Ishikawa (cell line): Measurements from ENCODE around the gene COQ4.

Experiments
- CEBPB ChIP-seq: IDR thresholded peaks from 2 replicates; pipeline ENCODE4 v1.6.1; 2012
- CREB1 ChIP-seq: IDR thresholded peaks from 2 replicates; pipeline ENCODE4 v1.6.1; 2012; ENCODE audit warnings: low read depth
- EGR1 ChIP-seq: IDR thresholded peaks from 2 replicates; pipeline ENCODE4 v1.6.1; 2012
- EP300 ChIP-seq: IDR thresholded peaks from 2 replicates; pipeline ENCODE4 v1.6.1; 2012; ENCODE audit warnings: borderline replicate concordance
- FOXM1 ChIP-seq: IDR thresholded peaks from 2 replicates; pipeline ENCODE4 v1.6.1; 2012; ENCODE audit warnings: low read depth, borderline replicate concordance
- MAX ChIP-seq: IDR thresholded peaks from 2 replicates; pipeline ENCODE4 v1.6.1; 2012
- NFIC ChIP-seq: IDR thresholded peaks from 2 replicates; pipeline ENCODE4 v1.6.1; 2012
- RAD21 ChIP-seq: IDR thresholded peaks from 2 replicates; pipeline ENCODE4 v1.6.1; 2012; ENCODE audit warnings: low read depth
- REST ChIP-seq: IDR thresholded peaks from 2 replicates; pipeline ENCODE4 v1.6.1; 2012; ENCODE audit warnings: low read depth, mild to moderate bottlenecking
- TAF1 ChIP-seq: IDR thresholded peaks from 2 replicates; pipeline ENCODE4 v1.6.1; 2012; ENCODE audit warnings: low read depth, mild to moderate bottlenecking
- TCF12 ChIP-seq: IDR thresholded peaks from 2 replicates; pipeline ENCODE4 v1.6.1; 2012; ENCODE audit warnings: low read depth
- TEAD4 ChIP-seq: IDR thresholded peaks from 2 replicates; pipeline ENCODE4 v1.6.1; 2012
- USF1 ChIP-seq: IDR thresholded peaks from 2 replicates; pipeline ENCODE4 v1.6.1; 2012
- YY1 ChIP-seq: IDR thresholded peaks from 2 replicates; pipeline ENCODE4 v1.6.1; 2012; ENCODE audit warnings: low read depth
- ZBTB7A ChIP-seq: IDR thresholded peaks from 2 replicates; pipeline ENCODE4 v1.6.1; 2012; ENCODE audit warnings: low read depth

COQ4 gene

GRCh38 chr9:128382261-128382660 lies 59.6 kb downstream of the COQ4 start:
- TF ChIP-seq EP300 (no peak), ZBTB7A (no peak), YY1 (no peak), REST (no peak)

GRCh38 chr9:128383007-128383753 lies 60.5 kb downstream of the COQ4 start:
- TF ChIP-seq USF1 (no peak), YY1 (no peak), RAD21 (no peak), CEBPB (no peak), EP300 (no peak), EGR1 (no peak), TAF1 (no peak), TCF12 (no peak), NFIC (no peak), FOXM1 (no peak), TEAD4 (no peak), ZBTB7A (no peak), MAX (no peak), CREB1 (no peak), REST (no peak)
